Activated CD4-positive, alpha-beta memory T cell treated with anti-CD3 and anti-CD28 coated beads, Interleukin-2, amount 10 ng/mL, durations not matched to agents 7 days and 5 days (primary cell): ENCODE measurements around the gene PRKCSH. TPM values are rescaled to one million over a fixed set of nuclear protein-coding genes. Genes with fewer than 3 reads are reported as not detected.

Experiments
- CTCF ChIA-PET: fragments of 350-600 bp; sonication (Branson Sonifier 250); formaldehyde crosslinking; loops from one replicate; lab custom pipeline; 2021; ENCODE audit warnings: antibody characterized with exemption, inconsistent platforms; lab: Charles Lee
- POLR2A ChIA-PET: fragments of 350-600 bp; sonication (Branson Sonifier 250); formaldehyde crosslinking; loops from one replicate; lab custom pipeline; 2021; ENCODE audit warnings: antibody characterized with exemption; lab: Charles Lee
- DNase-seq: peaks from one replicate; pipeline ENCODE4 v3.0.0-alpha.2; 2020
- H3K27ac Mint-ChIP-seq: one replicate; pipeline ENCODE4 v1.8.0; 2021; ENCODE audit warnings: mild to moderate bottlenecking, mixed read lengths
- H3K27me3 Mint-ChIP-seq: one replicate; pipeline ENCODE4 v1.8.0; 2021; ENCODE audit warnings: mixed read lengths
- H3K36me3 Mint-ChIP-seq: one replicate; pipeline ENCODE4 v1.8.0; 2021; ENCODE audit warnings: low read depth, mixed read lengths
- H3K4me1 Mint-ChIP-seq: one replicate; pipeline ENCODE4 v1.8.0; 2021; ENCODE audit warnings: mixed read lengths
- H3K4me3 Mint-ChIP-seq: one replicate; pipeline ENCODE4 v1.8.0; 2021; ENCODE audit warnings: mild to moderate bottlenecking, mixed read lengths
- H3K9me3 Mint-ChIP-seq: one replicate; pipeline ENCODE4 v1.8.0; 2021; ENCODE audit warnings: mixed read lengths
- total RNA-seq, 2 experiments: library from RNA; stranded (reverse); gene quantifications; one replicate each; pipeline ENCODE4 v1.2.3, GENCODE V29; 2021

PRKCSH gene
- total RNA-seq, 2 experiments from 2014 or later, result 315 to 318 TPM

DNA sequence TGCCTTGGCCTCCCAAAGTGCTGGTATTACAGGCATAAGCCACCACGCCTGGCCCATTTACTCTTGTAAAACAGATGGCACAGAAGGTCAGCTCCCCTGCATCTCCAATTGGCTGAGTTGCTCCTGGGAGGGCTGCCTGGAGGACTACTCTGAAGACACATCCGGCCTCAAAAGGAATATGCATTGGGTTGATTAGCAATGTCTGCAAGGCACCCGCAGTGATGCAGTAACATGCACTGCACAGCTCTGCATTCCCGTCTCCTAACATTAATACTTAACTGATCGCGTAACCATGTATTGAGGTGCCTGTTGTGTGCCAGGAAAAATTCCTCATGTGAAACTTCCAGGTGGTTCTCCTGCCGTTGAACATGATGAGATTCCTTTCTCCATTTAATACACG, 40.4 kb downstream of the PRKCSH start:
- CTCF ChIA-PET, result no interaction called here
- Mint-ChIP-seq H3K27ac (no peak overlapping the region), H3K4me3 (no peak overlapping the region), H3K36me3 (peaks cover 2% of the 10 kb centered on the region), H3K9me3 (no peaks in the 10 kb centered on the region), H3K27me3 (peaks cover 35% of the 10 kb centered on the region), H3K4me1 (peaks cover 5% of the 10 kb centered on the region)
- DNase-seq, result no peak
- POLR2A ChIA-PET, result no interaction called here

GRCh38 chr19:11478167-11479089, 43.0 kb downstream of the PRKCSH start:
- Mint-ChIP-seq H3K36me3 (peaks cover 5% of the 10 kb centered on the region), H3K27ac (no peak overlapping the region), H3K4me1 (peaks cover 25% of the 10 kb centered on the region), H3K4me3 (no peak overlapping the region), H3K27me3 (peaks cover 40% of the 10 kb centered on the region), H3K9me3 (no peaks in the 10 kb centered on the region)
- ChIA-PET POLR2A (no interaction called here), CTCF (no interaction called here)
- no peak for DNase-seq

DNA sequence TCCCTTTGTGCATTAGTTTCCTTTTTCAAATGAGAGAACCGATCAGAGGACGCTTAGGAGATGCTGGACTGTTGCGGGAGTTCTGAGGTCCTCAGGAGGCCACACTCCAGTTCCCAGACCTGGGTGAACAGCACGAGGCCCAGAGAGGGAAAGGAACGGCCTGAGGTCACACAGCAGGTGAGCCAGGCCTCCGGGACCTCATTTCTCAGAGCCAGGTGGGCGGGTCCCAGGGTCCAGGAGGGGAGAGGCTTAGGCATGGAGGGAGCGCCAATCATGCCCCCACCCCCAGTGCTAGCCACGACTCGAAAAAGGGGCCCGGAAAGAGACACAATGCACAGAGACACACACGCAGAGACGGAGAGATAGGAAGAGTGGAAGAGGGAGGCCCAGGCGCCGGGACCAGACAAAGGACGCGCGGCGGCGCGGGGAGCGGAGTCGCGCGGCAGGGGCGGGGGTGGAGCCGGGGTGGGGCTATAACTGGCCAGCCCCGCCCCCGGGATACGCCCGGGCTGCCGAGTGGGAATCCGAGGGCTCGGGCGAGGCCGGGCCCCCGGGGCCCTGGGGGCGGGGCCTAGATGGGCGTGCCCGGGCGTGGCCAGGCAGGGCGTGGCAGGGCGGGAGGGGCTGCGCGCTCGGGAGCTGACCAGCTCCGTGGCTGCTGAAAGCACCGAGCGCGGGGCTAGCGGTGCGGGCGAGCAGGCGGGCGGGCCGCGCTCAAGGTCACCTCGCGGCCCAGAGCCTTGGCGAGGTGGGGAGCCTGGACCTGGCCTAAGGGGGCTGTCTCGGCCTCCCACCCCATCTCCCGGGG, 43.9 kb downstream of the PRKCSH start:
- Mint-ChIP-seq H3K9me3 (no peaks in the 10 kb centered on the region), H3K36me3 (peaks cover 9% of the 10 kb centered on the region), H3K4me3 (no peak overlapping the region), H3K27me3 (peaks cover 38% of the 10 kb centered on the region), H3K27ac (no peak overlapping the region), H3K4me1 (peaks cover 28% of the 10 kb centered on the region)
- peak; percentile 45 for DNase-seq
- ChIA-PET CTCF (no interaction called here), POLR2A (no interaction called here)

DNA sequence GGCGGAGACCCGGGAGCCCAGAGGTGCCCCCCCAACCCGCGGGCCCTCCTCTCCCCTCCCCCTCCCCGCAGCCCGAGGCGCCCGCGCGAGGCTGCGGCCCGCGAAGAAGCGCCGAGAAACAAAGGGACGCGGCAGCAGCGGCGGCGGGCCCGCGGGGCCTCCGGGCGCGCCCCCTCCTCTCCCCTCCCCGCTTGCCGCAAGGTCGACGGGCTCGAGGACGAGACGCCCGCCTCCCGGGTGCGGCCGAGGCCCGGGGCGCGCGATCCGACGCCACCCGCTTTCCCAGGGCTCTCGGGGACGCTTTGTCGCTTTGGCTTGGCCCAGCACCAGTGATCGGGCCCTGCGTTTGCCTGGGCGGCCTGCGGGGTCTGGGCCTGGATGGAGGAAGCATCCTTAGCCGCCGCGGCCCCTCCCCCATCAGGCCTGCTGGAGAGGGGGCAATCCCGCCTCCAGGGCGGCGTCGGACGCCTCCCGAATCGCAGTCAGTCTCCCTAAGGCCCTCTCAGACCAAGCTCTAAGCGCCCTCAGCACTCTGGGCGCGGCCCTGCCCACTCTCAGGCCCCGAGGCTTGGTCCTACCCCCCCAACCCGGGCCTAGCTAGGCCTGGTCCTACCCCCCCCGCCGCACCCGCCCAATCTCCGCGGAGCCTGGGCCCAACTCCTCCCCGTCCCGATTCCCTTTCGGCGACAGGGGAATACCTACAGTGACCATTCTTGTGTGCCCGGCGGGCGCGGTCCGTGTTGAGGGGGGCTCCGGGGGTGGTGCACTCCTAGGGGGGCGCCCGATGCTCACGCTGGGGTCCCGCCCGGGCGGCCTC, 44.7 kb downstream of the PRKCSH start:
- Mint-ChIP-seq H3K36me3 (peaks cover 9% of the 10 kb centered on the region), H3K4me1 (peaks cover 29% of the 10 kb centered on the region), H3K9me3 (no peaks in the 10 kb centered on the region), H3K27me3 (peaks cover 38% of the 10 kb centered on the region), H3K27ac (no peak overlapping the region), H3K4me3 (no peak overlapping the region)
- POLR2A ChIA-PET, result interaction anchor here (1.4 kb wide), 1 partner anchor 325 kb away, joined by 3 read pairs; no protein-coding TSS in a partner anchor
- CTCF ChIA-PET, result no interaction called here
- no peak for DNase-seq

GRCh38 chr19:11480715-11481533, 45.5 kb downstream of the PRKCSH start, which contains the start of gene ELAVL3:
TSS of gene ELAVL3 (minus strand) at chr19:11481046. CDS start at chr19:11480608, 438 bp downstream.
- Mint-ChIP-seq H3K4me1 (peaks cover 30% of the 10 kb centered on the region), H3K27me3 (peaks cover 38% of the 10 kb centered on the region), H3K27ac (no peak within 1 kb of the TSS), H3K4me3 (no peak within 1 kb of the TSS), H3K9me3 (no peaks in the 10 kb centered on the region), H3K36me3 (peaks cover 9% of the 10 kb centered on the region)
- CTCF ChIA-PET, result interaction anchor here (2.9 kb wide), 1 partner anchor 99 kb away, joined by 45 read pairs; no protein-coding TSS in a partner anchor
- POLR2A ChIA-PET, result interaction anchor here (1.4 to 2.7 kb wide), 2 partner anchors 100 to 326 kb away, joined by 3 to 25 read pairs; no protein-coding TSS in a partner anchor
- no peak for DNase-seq

- Mint-ChIP-seq H3K4me1 (peaks cover 30% of the 10 kb centered on the region), H3K36me3 (peaks cover 9% of the 10 kb centered on the region), H3K27me3 (peaks cover 35% of the 10 kb centered on the region), H3K27ac (peak overlapping the region; percentile 47), H3K4me3 (peak overlapping the region; percentile 64), H3K9me3 (no peaks in the 10 kb centered on the region)
- POLR2A ChIA-PET, result interaction anchor here (1.1 to 2.7 kb wide), 9 partner anchors 19 to 327 kb away, joined by 3 to 25 read pairs (median 4); partner anchors contain the start of genes SWSAP1 and ZNF653
- peak; percentile 77 for DNase-seq
- CTCF ChIA-PET, result interaction anchor here (0.8 to 2.9 kb wide), 30 partner anchors 11 to 356 kb away, joined by 3 to 45 read pairs (median 4); partner anchors contain the start of genes ECSIT, EPOR, ODAD3 and PRKCSH
Measured at GRCh38 chr19:11481534-11482383, 46.3 kb downstream of the PRKCSH start.

- H3K27me3 Mint-ChIP-seq, result peaks cover 29% of the 10 kb centered on the region
- POLR2A ChIA-PET, result interaction anchor here (0.9 to 2.7 kb wide), 16 partner anchors 11 to 327 kb away, joined by 3 to 25 read pairs (median 4); partner anchors contain the start of genes ELOF1, SPC24, SWSAP1 and ZNF653
- peaks cover 9% of the 10 kb centered on the region for H3K36me3 Mint-ChIP-seq
- H3K4me3 Mint-ChIP-seq, result peak overlapping the region; percentile 64
- CTCF ChIA-PET, result interaction anchor here (0.6 to 2.9 kb wide), 40 partner anchors 10 to 1563 kb away, joined by 3 to 45 read pairs (median 4); partner anchors contain the start of genes ECSIT, ELOF1, EPOR and ODAD3
- peak; percentile 90 for DNase-seq
- H3K27ac Mint-ChIP-seq, result peak overlapping the region; percentile 47
- no peaks in the 10 kb centered on the region for H3K9me3 Mint-ChIP-seq
- peaks cover 30% of the 10 kb centered on the region for H3K4me1 Mint-ChIP-seq
Measured at GRCh38 chr19:11482384-11483050, 47.1 kb downstream of the PRKCSH start.

- peak overlapping the region; percentile 39 for H3K4me3 Mint-ChIP-seq
- H3K27ac Mint-ChIP-seq, result no peak overlapping the region
- CTCF ChIA-PET, result interaction anchor here (0.6 to 2.9 kb wide), 29 partner anchors 10 to 1564 kb away, joined by 3 to 45 read pairs (median 4); partner anchors contain the start of genes ECSIT, ELOF1, EPOR and ODAD3
- POLR2A ChIA-PET, result interaction anchor here (0.9 to 2.7 kb wide), 15 partner anchors 10 to 328 kb away, joined by 3 to 25 read pairs (median 3); partner anchors contain the start of genes ELOF1, SPC24, SWSAP1 and ZNF653
- peaks cover 20% of the 10 kb centered on the region for H3K27me3 Mint-ChIP-seq
- peaks cover 9% of the 10 kb centered on the region for H3K36me3 Mint-ChIP-seq
- H3K9me3 Mint-ChIP-seq, result no peaks in the 10 kb centered on the region
- H3K4me1 Mint-ChIP-seq, result peaks cover 30% of the 10 kb centered on the region
- DNase-seq, result no peak
Measured at GRCh38 chr19:11483366-11484111, 48.1 kb downstream of the PRKCSH start.

- Mint-ChIP-seq H3K9me3 (no peaks in the 10 kb centered on the region), H3K36me3 (peaks cover 11% of the 10 kb centered on the region), H3K4me1 (peaks cover 25% of the 10 kb centered on the region), H3K4me3 (no peak overlapping the region), H3K27me3 (peaks cover 12% of the 10 kb centered on the region), H3K27ac (no peak overlapping the region)
- POLR2A ChIA-PET, result interaction anchor here (0.5 to 1.5 kb wide), 2 partner anchors 104 to 132 kb away, joined by 3 to 5 read pairs; no protein-coding TSS in a partner anchor
- no peak for DNase-seq
- CTCF ChIA-PET, result interaction anchor here (0.7 to 1.1 kb wide), 2 partner anchors 11 to 47 kb away, joined by 3 read pairs; no protein-coding TSS in a partner anchor
Measured at GRCh38 chr19:11485245-11485837, 49.9 kb downstream of the PRKCSH start.
